ENCODE data around the gene DEDD. TPM values are rescaled to one million over a fixed set of nuclear protein-coding genes. Genes with fewer than 3 reads are reported as not detected.

The DEDD gene
- 38.8 and 56.2 TPM in 2 replicates for total RNA-seq

GRCh38 chr1:161132410-161133219 lies at the start of gene DEDD:
DEDD (minus strand) TSS chr1:161132667; CDS start chr1:161124462, 8,205 bp downstream.
- peak; percentile 91 for DNase-seq (ENCODE audit: low read depth, low spot score)

DNA sequence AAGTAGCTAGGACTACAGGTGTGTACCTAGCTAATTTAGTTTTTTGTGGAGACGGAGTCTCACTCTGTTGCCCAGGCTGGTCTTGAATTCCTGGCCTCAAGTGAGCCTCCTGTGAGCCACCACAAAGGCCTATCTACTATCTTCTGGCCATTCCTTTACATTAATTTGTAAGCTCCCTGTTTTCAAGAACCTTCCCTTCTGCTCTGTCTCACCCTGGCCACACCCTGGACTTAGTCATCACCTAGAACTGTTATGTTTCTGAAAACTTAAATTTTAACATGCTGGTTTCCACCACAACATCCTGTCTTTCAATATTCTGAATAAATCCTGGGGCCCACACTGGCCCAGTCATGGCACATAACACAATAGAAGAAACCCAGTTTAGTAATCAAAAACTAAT lies 49.7 kb upstream of the DEDD start:
- no peak for DNase-seq (ENCODE audit: low read depth, low spot score)

GRCh38 chr1:161180639-161181038 lies 48.2 kb upstream of the DEDD start:
- DNase-seq (ENCODE audit: low read depth, low spot score), result no peak

DNA sequence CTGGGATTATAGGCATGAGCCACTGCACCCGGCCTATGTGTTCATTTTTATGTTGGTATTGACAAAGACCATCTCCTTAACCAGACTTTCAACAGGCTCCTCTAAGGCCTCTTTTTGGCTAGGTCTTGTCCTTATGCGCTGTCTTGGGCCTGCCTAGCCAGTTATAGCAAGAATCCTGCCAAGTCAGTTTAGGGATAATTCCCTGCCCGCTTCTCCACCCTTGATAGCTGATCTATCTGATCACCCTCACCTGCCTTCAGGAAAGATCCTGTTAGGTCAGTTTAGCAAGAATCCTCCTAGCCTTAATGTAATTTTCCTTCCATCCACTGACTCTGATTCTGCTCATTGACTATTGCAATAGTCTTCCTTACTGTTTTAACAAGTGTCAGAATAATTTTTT lies 47.2 kb upstream of the DEDD start:
- no peak for DNase-seq (ENCODE audit: low read depth, low spot score)

- no peak for DNase-seq (ENCODE audit: low read depth, low spot score)
Observed at GRCh38 chr1:161177936-161178244, 45.4 kb upstream of the DEDD start.

GRCh38 chr1:161177112-161177935 lies 44.9 kb upstream of the DEDD start, which contains the start of gene B4GALT3:
B4GALT3 (minus strand) TSS chr1:161177507; CDS start chr1:161176060, 1,447 bp downstream.
- no peak for DNase-seq (ENCODE audit: low read depth, low spot score)

GRCh38 chr1:161176468-161177111 lies 44.1 kb upstream of the DEDD start:
- no peak for DNase-seq (ENCODE audit: low read depth, low spot score)

DNA sequence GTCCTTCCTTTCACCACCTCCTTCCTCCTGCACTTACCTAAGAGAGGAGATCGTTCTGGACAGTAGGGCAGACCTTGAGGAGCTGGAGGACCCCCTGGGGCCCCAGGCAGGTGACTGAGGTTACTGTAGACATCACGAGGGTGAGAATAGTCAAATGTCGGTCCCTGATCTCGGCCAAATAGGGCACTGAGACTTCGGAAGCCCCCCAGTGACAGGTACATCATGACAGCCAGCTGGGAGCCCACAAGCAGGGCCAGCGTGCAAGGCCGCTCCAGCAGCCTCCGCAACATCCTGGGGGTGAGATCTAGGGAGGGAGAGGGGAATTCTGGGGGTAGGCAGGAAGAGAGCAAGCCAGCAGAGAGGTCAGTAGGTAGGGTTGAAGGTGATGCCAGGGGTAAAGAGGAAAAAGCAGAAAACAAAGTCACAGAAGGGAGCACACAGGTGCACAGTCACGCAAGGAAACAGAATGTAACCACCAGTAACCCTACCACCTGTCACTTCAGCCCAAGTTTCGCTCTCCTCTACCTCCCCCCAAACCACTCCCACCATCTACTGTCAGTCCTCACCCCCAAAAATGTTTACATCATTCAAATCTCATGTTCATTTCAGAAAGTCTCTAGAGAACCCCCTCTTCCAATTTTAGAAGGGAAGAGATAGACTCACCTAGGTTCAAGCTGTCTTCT lies 43.4 kb upstream of the DEDD start:
- DNase-seq (ENCODE audit: low read depth, low spot score), result no peak

DNA sequence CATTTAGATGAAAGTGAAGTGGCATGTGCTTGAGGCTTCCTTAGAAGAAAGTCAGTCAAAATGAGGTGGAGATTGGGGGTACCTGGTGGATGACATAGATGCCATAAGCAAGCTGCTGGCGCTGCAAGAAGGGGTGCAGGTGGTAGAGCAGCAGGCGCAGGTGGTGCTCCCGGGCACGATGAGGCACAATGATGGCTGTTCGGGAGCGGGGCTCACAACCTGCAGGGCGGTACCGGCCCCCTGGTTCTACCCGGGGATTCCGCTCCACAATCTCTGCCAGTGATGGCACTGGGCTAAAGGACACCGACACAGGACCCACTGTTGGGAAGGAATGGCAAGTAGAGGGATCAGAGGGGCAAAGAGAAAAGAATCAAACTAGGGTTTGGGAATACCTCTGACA lies 42.4 kb upstream of the DEDD start:
- DNase-seq (ENCODE audit: low read depth, low spot score), result no peak

DNA sequence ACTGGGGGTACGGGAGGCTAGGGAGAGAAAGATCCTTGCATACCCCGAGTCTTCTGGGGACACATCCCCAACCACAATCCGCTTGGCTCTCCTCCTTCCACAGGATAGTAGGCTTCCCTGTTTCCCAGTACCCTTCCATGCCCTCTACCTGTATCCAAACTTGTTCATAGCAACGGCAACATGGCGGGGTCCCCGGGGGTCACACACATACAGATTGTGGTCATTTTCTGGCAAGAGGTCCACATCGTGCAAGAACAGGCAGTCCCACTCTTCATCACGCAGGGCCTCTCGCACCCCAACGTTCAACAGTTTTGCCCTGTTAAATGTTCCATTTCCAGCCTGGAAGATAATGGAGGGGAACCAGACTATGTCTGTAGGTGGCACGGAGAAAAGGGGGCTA lies 41.2 kb upstream of the DEDD start:
- DNase-seq (ENCODE audit: low read depth, low spot score), result no peak

DNA sequence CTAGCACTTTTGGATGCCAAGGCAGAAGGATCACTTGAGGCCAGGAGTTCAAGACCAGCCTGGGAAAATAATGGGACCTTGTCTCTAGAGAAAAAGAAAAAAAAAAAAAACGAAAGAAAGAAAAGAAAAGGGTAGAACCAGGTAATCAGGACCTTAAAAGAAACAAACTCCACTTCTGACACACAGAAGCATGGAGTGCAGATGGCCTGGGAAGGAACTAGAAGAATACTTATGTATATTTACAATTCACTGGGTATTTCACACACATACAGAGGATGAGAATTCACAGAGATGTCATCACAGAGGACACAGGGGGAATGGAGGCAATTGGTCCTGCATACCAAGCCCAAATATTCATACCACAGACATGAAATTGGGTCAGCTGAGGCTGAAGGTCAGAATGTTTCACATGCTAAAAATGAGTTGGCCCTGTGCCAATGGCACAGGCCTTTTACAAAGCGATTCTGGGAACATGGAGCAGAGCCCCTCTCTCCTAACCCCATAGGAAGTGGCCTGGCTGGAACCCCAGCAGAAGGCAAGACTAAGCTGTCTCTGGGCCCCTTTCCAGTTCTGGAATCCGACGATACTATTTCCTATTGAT lies 40.4 kb upstream of the DEDD start:
- no peak for DNase-seq (ENCODE audit: low read depth, low spot score)

GRCh38 chr1:161172349-161172748 lies 39.9 kb upstream of the DEDD start:
- no peak for DNase-seq (ENCODE audit: low read depth, low spot score)

GRCh38 chr1:161171696-161172095 lies 39.2 kb upstream of the DEDD start:
- DNase-seq (ENCODE audit: low read depth, low spot score), result no peak

DNA sequence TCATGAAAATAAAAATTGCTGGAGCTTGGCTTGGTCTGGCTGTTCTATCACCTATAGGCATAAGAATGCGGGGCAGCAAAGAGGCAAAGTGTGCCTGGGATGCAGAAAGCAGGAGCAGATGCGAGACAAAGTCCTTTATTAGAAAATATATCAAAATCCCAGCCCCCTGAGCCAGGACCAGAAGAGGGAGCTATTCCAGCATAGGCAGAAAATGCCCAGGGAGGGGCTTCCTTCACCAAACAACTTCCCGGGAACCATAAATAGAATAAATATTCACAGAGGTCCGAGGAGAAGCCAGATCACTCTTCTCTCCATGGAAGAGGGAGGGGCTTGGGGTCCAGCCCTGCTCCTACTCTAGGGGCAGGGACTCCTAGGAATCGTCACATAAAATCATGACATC lies 38.7 kb upstream of the DEDD start:
- DNase-seq (ENCODE audit: low read depth, low spot score), result no peak

DNA sequence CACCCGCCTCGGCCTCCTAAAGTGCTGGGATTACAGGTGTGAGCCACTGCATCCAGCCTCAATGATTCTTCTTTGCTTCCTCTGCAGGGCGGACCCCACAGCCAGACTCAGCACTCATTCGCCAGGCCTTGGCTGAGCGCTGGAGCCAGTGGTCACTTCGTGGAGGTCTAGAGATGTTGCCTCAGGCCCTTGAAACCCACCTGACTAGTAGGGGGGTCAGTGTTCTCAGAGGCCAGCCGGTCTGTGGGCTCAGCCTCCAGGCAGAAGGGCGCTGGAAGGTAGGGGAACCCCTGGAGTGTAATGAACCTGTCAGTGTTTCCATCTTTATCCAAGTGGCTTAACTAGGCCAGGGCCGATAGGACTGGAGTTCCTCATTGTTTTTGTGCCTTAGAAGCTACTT lies 36.4 kb upstream of the DEDD start:
- no peak for DNase-seq (ENCODE audit: low read depth, low spot score)

DNA sequence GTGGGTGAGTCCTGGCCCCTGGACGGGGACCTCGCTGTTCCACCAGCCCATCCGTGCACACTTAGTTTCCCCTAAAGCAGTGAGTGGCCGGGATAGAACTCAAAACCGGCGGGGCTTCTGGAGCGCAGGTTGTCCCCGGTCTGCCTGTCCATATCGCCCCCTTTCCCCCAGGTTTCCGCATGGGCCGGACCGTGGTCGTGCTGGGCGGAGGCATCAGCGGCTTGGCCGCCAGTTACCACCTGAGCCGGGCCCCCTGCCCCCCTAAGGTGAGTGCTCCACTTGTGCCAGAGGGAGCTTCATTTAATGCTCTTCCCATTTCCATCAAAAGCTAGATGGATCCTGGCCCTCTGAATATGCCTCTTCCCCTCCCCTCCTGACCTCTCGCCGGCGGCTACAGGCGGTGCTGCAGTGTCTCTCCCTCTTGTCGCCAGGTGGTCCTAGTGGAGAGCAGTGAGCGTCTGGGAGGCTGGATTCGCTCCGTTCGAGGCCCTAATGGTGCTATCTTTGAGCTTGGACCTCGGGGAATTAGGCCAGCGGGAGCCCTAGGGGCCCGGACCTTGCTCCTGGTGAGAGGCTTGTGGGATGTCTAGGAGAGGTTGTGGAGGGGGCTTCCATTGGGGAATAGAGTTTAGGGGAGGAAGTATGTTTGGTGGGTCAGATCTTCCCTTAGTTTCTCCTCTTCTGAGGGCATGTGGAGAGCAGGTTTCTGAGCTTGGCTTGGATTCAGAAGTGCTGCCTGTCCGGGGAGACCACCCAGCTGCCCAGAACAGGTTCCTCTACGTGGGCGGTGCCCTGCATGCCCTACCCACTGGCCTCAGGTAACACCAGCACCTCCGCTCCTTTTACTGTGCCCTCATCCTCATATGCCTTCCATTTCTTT lies 34.4 kb upstream of the DEDD start:
- DNase-seq (ENCODE audit: low read depth, low spot score), result no peak

- DNase-seq (ENCODE audit: low read depth, low spot score), result peak; percentile 96
Observed at GRCh38 chr1:161165742-161166668, 33.5 kb upstream of the DEDD start, which contains the start of gene PPOX. PPOX (plus strand) TSS chr1:161166426; CDS start chr1:161166848, 422 bp downstream.

GRCh38 chr1:161164901-161165610 lies 32.6 kb upstream of the DEDD start:
- no peak for DNase-seq (ENCODE audit: low read depth, low spot score)
